NT2/D1 (cell line): ENCODE measurements around the gene CAMK2G.

Experiments used
- DNase-seq: peaks from one replicate; pipeline ENCODE4 v3.0.0-alpha.2; 2011; ENCODE audit warnings: low read depth, low spot score
- H3K27me3 ChIP-seq: 2 replicates; pipeline ENCODE4 v1.6.0; 2011; ENCODE audit warnings: mild to moderate bottlenecking; ENCODE audit not compliant: insufficient read length, insufficient read depth
- H3K36me3 ChIP-seq: 2 replicates; pipeline ENCODE4 v1.6.1; 2011; ENCODE audit warnings: mild to moderate bottlenecking, low read length, mixed read lengths; ENCODE audit not compliant: insufficient read depth, insufficient read length
- H3K4me1 ChIP-seq: 2 replicates; pipeline ENCODE4 v1.5.1; 2011; ENCODE audit not compliant: insufficient read depth, insufficient read length
- H3K4me3 ChIP-seq: 2 replicates; pipeline ENCODE4 v1.5.1; 2011; ENCODE audit warnings: low read depth; ENCODE audit not compliant: insufficient read length
- H3K9ac ChIP-seq: 2 replicates; pipeline ENCODE4 v1.6.0; 2011; ENCODE audit warnings: low read depth; ENCODE audit not compliant: insufficient read length
- H3K9me3 ChIP-seq: 2 replicates; pipeline ENCODE4 v1.5.1; 2011; ENCODE audit warnings: mild to moderate bottlenecking, low read length; ENCODE audit not compliant: insufficient read depth
- SUZ12 ChIP-seq: IDR thresholded peaks from 2 replicates; pipeline ENCODE4 v1.6.1; 2011; ENCODE audit not compliant: insufficient read length, insufficient read depth; ENCODE audit errors: extremely low read depth
- YY1 ChIP-seq: IDR thresholded peaks from 2 replicates; pipeline ENCODE4 v1.6.1; 2011; ENCODE audit not compliant: insufficient read length, insufficient read depth
- ZNF274 ChIP-seq: IDR thresholded peaks from 2 replicates; pipeline ENCODE4 v1.6.1; 2011; ENCODE audit warnings: mild to moderate bottlenecking, low read depth, low read length

CAMK2G gene

GRCh38 chr10:73887294-73888039 is 13.1 kb upstream of the CAMK2G start:
- no peaks in the 10 kb centered on the region for H3K27me3 ChIP-seq
- H3K36me3 ChIP-seq = no peaks in the 10 kb centered on the region
- TF ChIP-seq YY1 (no peak), SUZ12 (no peak), ZNF274 (no peak)
- H3K4me3 ChIP-seq = no peak overlapping the region
- no peak for DNase-seq
- H3K4me1 ChIP-seq = peaks cover 7% of the 10 kb centered on the region
- peak overlapping the region; percentile 51 for H3K9ac ChIP-seq
- H3K9me3 ChIP-seq = no peaks in the 10 kb centered on the region

- no peak for DNase-seq
- peak overlapping the region; percentile 51 for H3K9ac ChIP-seq
- no peaks in the 10 kb centered on the region for H3K9me3 ChIP-seq
- H3K36me3 ChIP-seq = no peaks in the 10 kb centered on the region
- H3K4me3 ChIP-seq = no peak overlapping the region
- no peaks in the 10 kb centered on the region for H3K27me3 ChIP-seq
- peaks cover 7% of the 10 kb centered on the region for H3K4me1 ChIP-seq
- TF ChIP-seq YY1 (no peak), ZNF274 (no peak)
These were observed 12.4 kb upstream of the CAMK2G start for GRCh38 chr10:73886661-73887293.

DNA sequence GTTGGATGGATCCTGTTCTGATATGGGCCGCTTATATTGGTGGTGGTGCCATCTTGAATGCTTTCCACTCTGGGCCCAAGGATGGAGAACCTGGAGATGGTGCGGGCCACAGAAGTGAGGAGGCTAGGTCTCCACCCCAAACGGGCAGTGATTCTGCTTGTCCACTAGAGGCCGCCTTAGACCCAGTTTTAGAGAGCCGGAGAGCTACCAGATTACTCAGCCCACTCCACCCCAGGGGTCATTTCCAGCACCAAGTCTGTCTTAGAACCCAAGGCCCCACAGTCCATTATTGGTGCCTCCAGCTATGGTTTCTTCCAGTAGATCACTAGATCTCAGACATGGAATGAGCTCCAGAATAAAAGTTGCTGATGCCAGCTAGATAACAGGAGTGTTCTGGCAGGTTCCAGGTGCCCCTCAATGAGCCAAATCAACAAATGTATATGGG is 11.8 kb upstream of the CAMK2G start:
- H3K4me1 ChIP-seq = peaks cover 7% of the 10 kb centered on the region
- H3K9me3 ChIP-seq = no peaks in the 10 kb centered on the region
- no peak overlapping the region for H3K4me3 ChIP-seq
- TF ChIP-seq SUZ12 = no peak
- no peak for TF ChIP-seq YY1
- no peak for TF ChIP-seq ZNF274
- no peaks in the 10 kb centered on the region for H3K36me3 ChIP-seq
- H3K9ac ChIP-seq = no peak overlapping the region
- peak; percentile 57 for DNase-seq
- no peaks in the 10 kb centered on the region for H3K27me3 ChIP-seq

- TF ChIP-seq YY1 (no peak), ZNF274 (no peak), SUZ12 (no peak)
- Histone ChIP-seq H3K27me3 (no peaks in the 10 kb centered on the region), H3K36me3 (no peaks in the 10 kb centered on the region), H3K4me1 (peaks cover 7% of the 10 kb centered on the region), H3K4me3 (no peak overlapping the region), H3K9ac (no peak overlapping the region), H3K9me3 (no peaks in the 10 kb centered on the region)
- DNase-seq = no peak
These were observed 9.7 kb upstream of the CAMK2G start for GRCh38 chr10:73884017-73884416.

- Histone ChIP-seq H3K4me3 (no peak overlapping the region), H3K36me3 (no peaks in the 10 kb centered on the region), H3K27me3 (no peaks in the 10 kb centered on the region), H3K9ac (no peak overlapping the region), H3K4me1 (peaks cover 2% of the 10 kb centered on the region), H3K9me3 (no peaks in the 10 kb centered on the region)
- no peak for DNase-seq
- TF ChIP-seq YY1 (no peak), ZNF274 (no peak), SUZ12 (no peak)
These were observed 7.0 kb upstream of the CAMK2G start for GRCh38 chr10:73881221-73881919.

DNA sequence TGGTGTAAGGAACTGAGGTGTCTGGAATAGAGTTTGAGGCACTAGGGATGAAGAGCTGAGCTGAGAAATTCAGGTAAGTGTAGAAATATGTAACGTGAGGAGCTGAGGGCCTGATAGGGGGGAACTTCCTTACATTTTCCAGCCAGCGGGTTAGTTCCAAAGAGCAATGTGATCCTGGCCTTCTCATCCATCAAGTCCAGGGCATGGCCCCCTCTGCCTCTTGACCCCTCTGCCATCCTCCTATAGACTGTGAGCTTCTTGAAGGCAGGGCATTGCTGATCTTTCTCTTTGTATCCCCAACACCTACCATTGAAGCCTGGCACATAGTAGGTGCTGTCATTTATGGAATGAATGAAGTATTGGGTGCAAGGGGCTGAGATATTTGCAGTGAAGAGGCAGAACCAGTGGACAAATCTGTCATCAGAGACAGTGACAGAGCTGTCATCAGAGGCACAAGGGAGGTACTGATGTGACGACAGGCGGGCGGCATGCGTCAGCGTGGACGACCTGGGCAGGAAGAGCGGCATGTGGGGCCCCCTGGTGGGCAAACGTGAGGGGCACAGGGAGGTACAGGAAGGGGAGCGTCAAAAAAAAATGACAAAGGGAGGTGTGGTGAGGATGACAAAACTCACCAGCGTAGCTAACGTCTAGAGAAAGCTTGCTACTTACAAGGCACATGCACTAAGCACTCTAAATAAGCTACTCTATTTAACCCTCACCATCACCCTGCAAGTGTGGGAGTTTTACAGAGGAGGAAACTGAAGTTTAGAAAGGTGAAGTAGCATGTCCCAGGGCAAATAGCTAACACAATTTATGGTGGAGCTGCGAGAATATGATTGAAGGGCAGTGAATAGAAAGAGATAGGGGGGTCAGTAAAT is 5.2 kb upstream of the CAMK2G start:
- Histone ChIP-seq H3K9ac (no peak overlapping the region), H3K4me3 (no peak overlapping the region), H3K9me3 (no peaks in the 10 kb centered on the region), H3K27me3 (no peaks in the 10 kb centered on the region), H3K36me3 (no peaks in the 10 kb centered on the region), H3K4me1 (peaks cover 8% of the 10 kb centered on the region)
- peak; percentile 77 for DNase-seq
- TF ChIP-seq ZNF274 (no peak), YY1 (no peak), SUZ12 (no peak)
